NT2/D1 (cell line): ENCODE results near the gene LRRC18.

ENCODE experiments used
- DNase-seq: peaks from one replicate; pipeline ENCODE4 v3.0.0-alpha.2; 2011; ENCODE audit warnings: low read depth, low spot score
- H3K27me3 ChIP-seq: 2 replicates; pipeline ENCODE4 v1.6.0; 2011; ENCODE audit warnings: mild to moderate bottlenecking; ENCODE audit not compliant: insufficient read length, insufficient read depth
- H3K36me3 ChIP-seq: 2 replicates; pipeline ENCODE4 v1.6.1; 2011; ENCODE audit warnings: mild to moderate bottlenecking, low read length, mixed read lengths; ENCODE audit not compliant: insufficient read depth, insufficient read length
- H3K4me1 ChIP-seq: 2 replicates; pipeline ENCODE4 v1.5.1; 2011; ENCODE audit not compliant: insufficient read depth, insufficient read length
- H3K4me3 ChIP-seq: 2 replicates; pipeline ENCODE4 v1.5.1; 2011; ENCODE audit warnings: low read depth; ENCODE audit not compliant: insufficient read length
- H3K9ac ChIP-seq: 2 replicates; pipeline ENCODE4 v1.6.0; 2011; ENCODE audit warnings: low read depth; ENCODE audit not compliant: insufficient read length
- H3K9me3 ChIP-seq: 2 replicates; pipeline ENCODE4 v1.5.1; 2011; ENCODE audit warnings: mild to moderate bottlenecking, low read length; ENCODE audit not compliant: insufficient read depth
- SUZ12 ChIP-seq: IDR thresholded peaks from 2 replicates; pipeline ENCODE4 v1.6.1; 2011; ENCODE audit not compliant: insufficient read length, insufficient read depth; ENCODE audit errors: extremely low read depth
- YY1 ChIP-seq: IDR thresholded peaks from 2 replicates; pipeline ENCODE4 v1.6.1; 2011; ENCODE audit not compliant: insufficient read length, insufficient read depth
- ZNF274 ChIP-seq: IDR thresholded peaks from 2 replicates; pipeline ENCODE4 v1.6.1; 2011; ENCODE audit warnings: mild to moderate bottlenecking, low read depth, low read length

Gene LRRC18

GRCh38 chr10:48945441-48946130 is 5.9 kb upstream of the LRRC18 start:
- TF ChIP-seq YY1 (no peak), ZNF274 (no peak), SUZ12 (no peak)
- H3K4me3 ChIP-seq = no peak overlapping the region
- H3K9ac ChIP-seq = no peak overlapping the region
- DNase-seq = no peak
- no peaks in the 10 kb centered on the region for H3K27me3 ChIP-seq
- H3K4me1 ChIP-seq = peaks cover 4% of the 10 kb centered on the region
- H3K9me3 ChIP-seq = no peaks in the 10 kb centered on the region
- no peaks in the 10 kb centered on the region for H3K36me3 ChIP-seq

- Histone ChIP-seq H3K9ac (no peak overlapping the region), H3K27me3 (peaks cover 5% of the 10 kb centered on the region), H3K4me1 (peaks cover 4% of the 10 kb centered on the region), H3K9me3 (no peaks in the 10 kb centered on the region), H3K4me3 (no peak overlapping the region), H3K36me3 (no peaks in the 10 kb centered on the region)
- no peak for DNase-seq
- TF ChIP-seq ZNF274 (no peak), YY1 (no peak), SUZ12 (no peak)
Observed at GRCh38 chr10:48944171-48944570, 4.5 kb upstream of the LRRC18 start.

GRCh38 chr10:48943096-48943495 is 3.5 kb upstream of the LRRC18 start:
- H3K27me3 ChIP-seq = peaks cover 5% of the 10 kb centered on the region
- no peaks in the 10 kb centered on the region for H3K9me3 ChIP-seq
- no peak overlapping the region for H3K4me3 ChIP-seq
- H3K36me3 ChIP-seq = no peaks in the 10 kb centered on the region
- no peak for DNase-seq
- TF ChIP-seq YY1 (no peak), ZNF274 (no peak), SUZ12 (no peak)
- no peak overlapping the region for H3K9ac ChIP-seq
- peaks cover 4% of the 10 kb centered on the region for H3K4me1 ChIP-seq

GRCh38 chr10:48941427-48942075 is 1.9 kb upstream of the LRRC18 start:
- Histone ChIP-seq H3K36me3 (no peaks in the 10 kb centered on the region), H3K4me1 (peaks cover 4% of the 10 kb centered on the region), H3K9ac (no peak overlapping the region), H3K27me3 (peaks cover 5% of the 10 kb centered on the region), H3K9me3 (no peaks in the 10 kb centered on the region), H3K4me3 (no peak overlapping the region)
- TF ChIP-seq ZNF274 (no peak), SUZ12 (no peak), YY1 (no peak)
- DNase-seq = no peak

- Histone ChIP-seq H3K36me3 (no peaks in the 10 kb centered on the region), H3K27me3 (peaks cover 5% of the 10 kb centered on the region), H3K9ac (no peak overlapping the region), H3K4me1 (peaks cover 4% of the 10 kb centered on the region), H3K4me3 (no peak overlapping the region), H3K9me3 (no peaks in the 10 kb centered on the region)
- no peak for DNase-seq
- TF ChIP-seq YY1 (no peak), SUZ12 (no peak), ZNF274 (no peak)
Observed at GRCh38 chr10:48940958-48941357, 1.3 kb upstream of the LRRC18 start.

GRCh38 chr10:48940372-48940771 is 732 bp upstream of the LRRC18 start:
- Histone ChIP-seq H3K4me1 (peaks cover 4% of the 10 kb centered on the region), H3K27me3 (peaks cover 5% of the 10 kb centered on the region), H3K9me3 (no peaks in the 10 kb centered on the region), H3K4me3 (no peak overlapping the region), H3K36me3 (no peaks in the 10 kb centered on the region), H3K9ac (no peak overlapping the region)
- TF ChIP-seq YY1 (no peak), SUZ12 (no peak), ZNF274 (no peak)
- no peak for DNase-seq

GRCh38 chr10:48938990-48939536 is 577 bp downstream of the LRRC18 start:
- no peaks in the 10 kb centered on the region for H3K9me3 ChIP-seq
- H3K27me3 ChIP-seq = peaks cover 5% of the 10 kb centered on the region
- no peak overlapping the region for H3K9ac ChIP-seq
- no peak for TF ChIP-seq YY1
- TF ChIP-seq ZNF274 = no peak
- TF ChIP-seq SUZ12 = no peak
- H3K4me3 ChIP-seq = no peak overlapping the region
- H3K36me3 ChIP-seq = no peaks in the 10 kb centered on the region
- DNase-seq = no peak
- H3K4me1 ChIP-seq = peaks cover 4% of the 10 kb centered on the region
